Ishikawa (cell line): Measurements from ENCODE around the gene PIAS3.

Source experiments
- EP300 ChIP-seq: IDR thresholded peaks from 2 replicates; pipeline ENCODE4 v1.6.1; 2012; ENCODE audit warnings: borderline replicate concordance
- TAF1 ChIP-seq: IDR thresholded peaks from 2 replicates; pipeline ENCODE4 v1.6.1; 2012; ENCODE audit warnings: low read depth, mild to moderate bottlenecking
- YY1 ChIP-seq: IDR thresholded peaks from 2 replicates; pipeline ENCODE4 v1.6.1; 2012; ENCODE audit warnings: low read depth
- ZBTB7A ChIP-seq: IDR thresholded peaks from 2 replicates; pipeline ENCODE4 v1.6.1; 2012; ENCODE audit warnings: low read depth
- TF ChIP-seq, protein P1 (sequence below): IDR thresholded peaks from 2 replicates; pipeline ENCODE4 v1.6.1; 2012

DNA sequence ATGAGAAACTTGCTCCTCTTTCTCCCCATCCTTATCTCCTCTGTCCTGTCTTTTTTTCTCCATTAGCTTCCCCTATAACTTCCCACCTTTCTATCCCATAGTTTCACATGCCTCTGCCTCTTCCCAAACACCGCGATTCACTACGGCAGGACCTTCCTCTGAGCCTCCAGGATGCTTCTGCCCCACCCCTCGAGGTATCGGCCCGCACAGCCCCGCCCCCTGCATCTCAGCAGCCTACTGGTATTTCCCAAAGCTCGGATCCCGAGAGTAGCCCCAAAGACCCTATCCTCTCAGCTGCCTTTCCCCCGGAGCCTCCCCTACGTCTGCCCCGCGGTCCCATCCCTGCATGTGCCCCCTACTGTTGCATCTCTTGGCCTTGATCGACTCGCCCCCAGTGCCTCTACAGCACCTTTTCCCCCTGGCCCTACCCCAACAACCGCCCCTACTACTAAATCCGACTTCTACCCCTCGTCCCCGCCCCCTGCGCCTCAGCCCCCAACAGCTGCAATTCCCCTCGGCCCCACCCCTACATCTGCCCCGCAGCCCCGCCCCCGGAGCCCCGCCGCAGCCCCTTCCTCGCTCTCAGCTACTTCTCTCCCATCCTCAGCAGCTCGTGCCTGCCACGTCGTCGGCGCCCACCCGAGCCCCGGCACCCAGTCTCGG lies 512 bp downstream of the PIAS3 start:
- no peak for TF ChIP-seq EP300
- TF ChIP-seq YY1 = no peak
- TF ChIP-seq TAF1 = no peak
- peak; percentile 72; the same call in 1 of the 2 replicates for TF ChIP-seq ZBTB7A
- TF ChIP-seq, protein P1, sequence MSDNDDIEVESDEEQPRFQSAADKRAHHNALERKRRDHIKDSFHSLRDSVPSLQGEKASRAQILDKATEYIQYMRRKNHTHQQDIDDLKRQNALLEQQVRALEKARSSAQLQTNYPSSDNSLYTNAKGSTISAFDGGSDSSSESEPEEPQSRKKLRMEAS = no peak
